Activated CD8-positive, alpha-beta memory T cell treated with anti-CD3 and anti-CD28 coated beads, Interleukin-2, amount 50 U/mL, for 1 hour (primary cell): ENCODE results near the gene SUSD1.
"Not testable (repeated sequence)": the region's sequence is repeated elsewhere in the genome, so short reads cannot be mapped to it uniquely, and the experiment has no call there.

Experiments used
- DNase-seq: peaks from one replicate; pipeline ENCODE4 v3.0.0-alpha.2; 2020; ENCODE audit errors: extremely low read depth

Gene SUSD1

DNA sequence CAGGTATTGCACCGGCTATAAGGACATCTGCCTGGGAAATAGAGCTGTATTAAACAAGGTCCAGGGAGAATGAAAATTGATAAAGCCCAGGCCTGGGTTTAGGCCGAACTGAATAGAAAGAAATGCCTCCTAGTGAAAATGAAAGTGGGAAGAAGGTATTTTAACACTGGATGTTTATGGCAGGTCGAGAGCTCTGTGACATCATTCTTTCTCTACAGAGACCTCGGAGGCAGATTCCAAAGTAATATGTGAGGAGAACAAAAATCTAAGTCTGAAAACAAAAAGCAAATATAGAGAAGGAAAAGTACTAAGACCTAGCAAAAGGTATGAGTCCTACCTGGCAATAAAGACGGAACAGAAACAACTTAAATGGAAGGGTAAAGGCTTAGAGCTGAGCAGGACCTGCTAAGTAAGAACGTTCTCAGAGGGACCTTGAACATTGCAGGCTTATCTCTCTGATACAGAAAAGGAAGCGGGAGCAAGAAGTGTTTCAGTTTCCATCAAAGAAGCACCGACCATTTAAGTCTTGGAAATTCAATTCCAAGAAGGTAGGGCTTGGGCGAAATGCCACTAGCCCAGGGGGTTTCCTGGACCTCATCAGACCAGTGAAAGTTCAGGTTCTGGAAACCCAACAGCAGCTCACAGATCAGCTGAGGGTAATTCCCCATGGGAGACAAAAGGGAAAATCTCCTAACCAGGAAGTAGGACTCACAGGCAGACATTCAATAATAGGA, 80.0 kb downstream of the SUSD1 start:
- no peak for DNase-seq

- no peak for DNase-seq
Observed at GRCh38 chr9:112094241-112094640, 80.9 kb downstream of the SUSD1 start.

GRCh38 chr9:112093870-112094216, 81.3 kb downstream of the SUSD1 start:
- DNase-seq, result no peak

GRCh38 chr9:112093147-112093869, 81.8 kb downstream of the SUSD1 start:
- DNase-seq, result no peak

- no peak for DNase-seq
Observed at GRCh38 chr9:112091810-112092209, 83.3 kb downstream of the SUSD1 start.

DNA sequence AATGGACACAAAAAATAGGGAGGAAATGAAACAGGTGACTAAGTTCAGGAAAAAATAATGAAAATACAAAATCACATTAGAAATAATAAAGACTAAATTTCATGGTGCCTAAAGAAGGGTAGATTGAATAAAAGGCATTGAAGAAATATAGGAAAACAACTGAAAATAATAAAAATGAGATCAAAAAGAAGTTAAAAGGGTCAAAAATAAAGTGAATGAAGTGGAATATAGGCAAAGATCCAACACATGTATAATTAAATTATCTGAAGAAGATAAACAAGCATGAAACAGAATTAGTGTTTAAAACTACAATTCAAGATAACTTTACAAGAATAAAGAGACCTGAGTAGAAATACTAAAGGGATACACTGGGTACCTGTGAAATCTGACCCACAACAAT, 87.6 kb downstream of the SUSD1 start:
- DNase-seq, result no peak

GRCh38 chr9:112086627-112087026, 88.5 kb downstream of the SUSD1 start:
- DNase-seq, result no peak

DNA sequence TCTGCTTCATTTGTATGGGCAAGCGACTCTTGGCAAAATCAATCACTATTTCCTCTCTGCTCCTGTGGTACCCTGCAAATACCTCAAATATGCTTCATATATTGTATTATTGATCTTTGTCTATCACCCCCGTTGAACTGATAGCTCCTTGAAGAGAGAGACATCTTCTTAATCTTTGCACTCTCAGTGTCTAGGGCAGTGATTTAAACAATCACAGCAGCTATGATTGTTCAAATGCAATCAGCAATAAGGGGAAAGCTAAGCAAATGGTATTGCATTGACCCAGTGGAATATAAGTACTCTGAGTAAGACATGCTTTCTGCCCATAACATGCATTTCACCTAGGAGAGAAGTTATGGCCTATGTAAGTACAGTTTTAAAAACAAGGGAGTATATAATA, 90.2 kb downstream of the SUSD1 start:
- no peak for DNase-seq

DNA sequence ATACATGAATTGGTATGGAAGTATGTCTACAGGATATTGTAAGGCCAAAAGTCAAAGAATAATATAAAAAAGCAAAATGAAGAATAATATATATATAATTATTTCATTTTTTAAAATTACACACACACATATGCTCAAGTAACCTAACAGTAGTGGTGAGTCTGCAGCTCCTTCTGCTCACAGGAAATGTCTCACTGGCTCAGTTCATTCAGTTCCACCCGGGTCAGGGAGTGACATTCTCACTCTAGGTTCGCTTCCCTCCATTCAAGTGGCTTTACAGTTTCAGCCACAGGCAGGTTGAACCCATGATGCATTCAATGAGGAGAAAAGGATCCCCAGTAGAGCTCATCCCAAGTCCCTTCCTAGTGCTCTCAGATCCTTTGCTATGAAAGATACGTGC, 90.8 kb downstream of the SUSD1 start:
- DNase-seq, result no peak

DNA sequence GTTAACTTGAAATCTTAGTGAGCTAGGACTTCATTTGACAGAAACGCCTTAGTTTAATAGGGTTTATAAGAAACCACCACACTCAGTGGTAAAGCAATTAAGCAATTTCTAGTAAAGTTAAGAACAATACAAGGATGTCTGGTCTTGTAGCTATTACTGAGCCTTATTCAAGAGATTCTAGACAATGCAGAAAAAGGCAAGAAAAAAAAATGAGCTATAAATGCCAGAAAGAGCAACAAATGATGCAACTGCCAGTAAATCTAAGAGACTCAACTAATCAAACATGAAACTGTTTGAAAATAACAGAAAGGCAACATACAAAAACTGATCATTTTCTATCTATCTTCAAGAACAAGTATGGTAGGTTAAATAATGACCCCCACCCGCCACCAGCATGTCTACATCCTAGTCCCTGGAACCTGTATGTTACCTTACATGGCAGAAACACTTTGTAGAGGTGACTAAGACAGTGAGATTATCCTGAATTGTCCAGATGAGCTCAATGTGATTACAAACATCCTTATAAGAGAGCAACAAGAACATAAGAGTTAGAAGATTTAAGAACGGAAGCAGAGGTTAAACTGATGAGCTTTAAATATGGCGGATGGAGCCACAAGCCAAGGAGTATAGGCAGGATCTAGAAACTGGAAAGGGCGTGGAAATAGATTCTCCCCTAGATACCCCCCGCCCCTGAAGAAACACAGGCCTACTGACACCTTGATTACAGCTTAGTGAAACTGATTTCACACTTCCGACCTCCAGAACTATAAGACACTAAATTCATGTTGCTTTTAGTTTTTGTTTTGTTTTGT, 93.0 kb downstream of the SUSD1 start:
- no peak for DNase-seq

DNA sequence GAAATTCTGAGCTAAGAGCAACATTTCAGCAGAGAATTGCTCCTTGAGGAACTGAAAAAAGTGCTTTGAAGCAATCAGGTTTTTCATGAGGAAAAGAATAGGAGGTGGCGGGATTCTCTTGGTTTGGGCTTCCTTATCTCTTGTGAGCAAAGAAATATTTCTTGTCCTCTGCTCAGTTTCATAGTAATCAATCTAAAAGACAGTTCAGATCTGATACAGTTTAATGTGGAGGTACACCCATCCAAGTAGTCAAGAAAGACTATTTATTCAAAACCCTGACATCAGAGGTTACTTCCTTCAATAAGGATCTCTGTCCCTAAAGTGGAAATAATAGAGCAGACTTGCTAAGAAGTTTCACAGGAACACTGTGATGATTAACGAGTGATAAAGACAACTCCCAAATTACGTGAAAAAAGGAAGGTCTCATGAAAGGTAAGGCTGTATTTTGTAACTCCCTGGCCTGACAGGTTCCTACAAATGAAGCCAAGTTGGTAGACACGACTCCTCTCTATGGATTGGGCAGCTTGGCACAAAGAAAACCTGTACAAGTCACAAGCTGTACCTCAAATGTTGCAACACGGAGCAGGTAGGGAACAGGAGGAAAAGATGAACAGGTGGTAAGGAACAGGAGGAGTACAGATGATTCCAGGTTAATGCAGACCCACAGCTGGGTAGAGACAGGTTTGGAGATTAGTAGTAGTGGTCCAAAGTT, 94.1 kb downstream of the SUSD1 start:
- DNase-seq, result no peak

- no peak for DNase-seq
Observed at GRCh38 chr9:112078432-112078831, 96.7 kb downstream of the SUSD1 start.

- no peak for DNase-seq
Observed at GRCh38 chr9:112076814-112077213, 98.3 kb downstream of the SUSD1 start.

DNA sequence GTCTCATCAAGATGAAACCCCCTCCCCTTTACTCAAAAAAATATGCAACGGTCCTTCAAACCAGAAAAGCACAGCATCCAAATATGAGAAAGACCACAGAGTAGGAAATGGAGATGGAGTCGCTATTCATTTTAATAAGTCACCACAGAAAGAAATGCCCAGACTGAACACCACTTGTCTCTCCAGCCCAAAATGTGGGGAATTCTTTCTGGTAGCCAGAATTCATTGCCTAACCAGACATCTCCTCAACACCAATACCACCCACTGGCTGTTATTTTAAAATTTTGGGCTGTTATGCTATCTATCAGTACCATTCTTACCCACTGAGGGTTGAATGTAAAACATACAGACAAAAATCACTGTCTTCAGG, 100.1 kb downstream of the SUSD1 start:
- DNase-seq, result no peak

GRCh38 chr9:112074250-112075008, 100.7 kb downstream of the SUSD1 start:
- peak; percentile 37 for DNase-seq

- DNase-seq, result not testable (repeated sequence)
Observed at GRCh38 chr9:112073639-112074173, 101.4 kb downstream of the SUSD1 start.

DNA sequence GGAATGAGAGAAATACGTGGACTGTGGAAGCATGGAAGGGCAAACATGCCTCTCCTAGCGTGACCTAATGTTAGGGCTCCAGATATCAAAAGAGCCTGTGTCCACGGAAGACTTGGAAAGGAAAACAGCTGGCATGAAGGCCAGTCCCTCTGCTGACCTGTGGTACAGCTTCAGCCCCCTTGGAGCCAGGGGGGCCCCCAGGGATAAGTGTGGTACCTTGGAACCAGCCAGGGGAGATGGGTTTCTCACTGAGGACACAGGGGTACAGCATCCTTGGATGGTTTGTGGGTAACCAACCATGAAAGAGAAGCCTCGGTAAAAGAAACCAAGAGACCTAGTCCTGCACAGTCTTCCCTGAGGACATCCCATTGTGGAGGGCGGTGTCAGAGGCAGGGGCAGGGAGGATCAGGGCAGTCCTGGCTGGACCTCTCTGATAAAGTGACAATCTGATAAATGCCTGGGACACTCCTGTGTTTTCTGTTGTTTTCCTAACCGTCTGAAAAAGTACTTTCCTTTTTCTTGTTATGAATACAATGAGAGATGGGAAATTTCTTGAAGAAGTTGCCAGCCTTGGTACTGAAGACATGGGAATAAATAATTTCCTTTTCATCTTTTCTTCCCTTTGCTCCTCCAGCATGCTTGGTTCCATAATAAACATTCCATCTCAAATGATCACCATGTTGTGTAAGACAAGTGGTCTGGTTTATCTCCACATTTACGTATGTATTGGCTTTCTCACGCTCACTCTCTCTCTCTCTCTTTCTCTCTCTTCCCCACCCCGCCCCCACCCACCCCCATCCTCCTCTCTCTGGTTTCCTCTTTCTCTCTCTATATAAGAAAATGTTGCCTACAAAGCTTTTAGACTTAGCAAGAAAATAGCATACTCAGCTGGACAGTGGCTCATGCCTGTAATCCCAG, 102.1 kb downstream of the SUSD1 start:
- DNase-seq, result no peak

DNA sequence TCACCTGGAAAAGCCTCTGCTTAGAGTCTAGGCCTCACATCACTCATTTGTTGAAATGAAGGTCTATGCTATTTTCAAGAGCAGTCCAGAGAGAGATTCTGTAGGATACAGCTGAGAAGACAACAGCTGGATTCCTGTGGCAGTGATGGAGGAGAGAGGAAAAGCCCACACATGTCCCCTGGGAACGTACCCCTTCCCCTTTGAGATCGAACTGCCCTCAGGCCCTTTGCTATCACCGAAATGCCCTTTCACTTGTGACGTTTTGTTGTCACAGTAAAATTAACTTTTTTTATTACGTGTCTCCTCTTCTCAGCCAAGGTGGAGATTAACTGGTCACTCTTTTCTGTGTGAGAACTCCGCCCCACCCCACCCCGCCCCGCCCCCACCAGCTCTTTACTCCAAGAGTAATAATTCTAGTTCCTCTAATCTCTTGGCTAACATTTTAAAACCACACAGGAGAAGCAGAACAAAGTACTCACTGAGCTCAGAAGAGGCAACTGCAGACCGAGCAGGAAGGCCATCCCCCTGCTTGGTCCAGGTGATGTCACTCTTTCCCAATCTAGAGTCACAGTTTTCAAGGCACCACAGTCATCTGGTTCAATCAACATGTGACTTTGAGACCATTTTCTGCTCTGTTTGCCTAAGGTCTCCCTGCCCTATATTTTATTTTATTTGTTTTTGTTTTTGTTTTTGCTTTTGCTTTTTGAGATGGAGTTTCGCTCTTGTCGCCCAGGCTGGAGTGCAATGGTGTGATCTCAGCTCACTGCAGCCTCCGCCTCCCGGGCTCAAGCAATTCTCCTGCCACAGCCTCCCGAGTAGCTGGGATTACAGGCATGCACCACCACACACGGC, 105.6 kb downstream of the SUSD1 start:
- DNase-seq, result no peak
